ENCODE data around the gene KLKB1.
"Not testable (repeated sequence)": the region's sequence is repeated elsewhere in the genome, so short reads cannot be mapped to it uniquely, and the experiment has no call there.

Gene KLKB1

GRCh38 chr4:186243331-186243730, 16.0 kb downstream of the KLKB1 start:
- H3K27ac Mint-ChIP-seq, result no peak overlapping the region
- no peak for ATAC-seq
- no peaks in the 10 kb centered on the region for H3K4me1 Mint-ChIP-seq
- no peaks in the 10 kb centered on the region for H3K27me3 Mint-ChIP-seq
- no peak overlapping the region for H3K4me3 Mint-ChIP-seq
- H3K9me3 Mint-ChIP-seq, result peaks cover 12% of the 10 kb centered on the region
- peaks cover 16% of the 10 kb centered on the region for H3K36me3 Mint-ChIP-seq

GRCh38 chr4:186244835-186245234, 17.5 kb downstream of the KLKB1 start:
- Mint-ChIP-seq H3K9me3 (peaks cover 12% of the 10 kb centered on the region), H3K36me3 (peaks cover 16% of the 10 kb centered on the region), H3K27me3 (no peaks in the 10 kb centered on the region), H3K27ac (no peak overlapping the region), H3K4me1 (no peaks in the 10 kb centered on the region), H3K4me3 (no peak overlapping the region)
- ATAC-seq, result no peak

GRCh38 chr4:186247062-186247752, 19.9 kb downstream of the KLKB1 start:
- ATAC-seq, H3K4me1 Mint-ChIP-seq, H3K4me3 Mint-ChIP-seq, H3K27me3 Mint-ChIP-seq, H3K27ac Mint-ChIP-seq: not testable (repeated sequence)
- Mint-ChIP-seq H3K9me3 (peaks cover 12% of the 10 kb centered on the region), H3K36me3 (peaks cover 25% of the 10 kb centered on the region)

GRCh38 chr4:186248643-186249042, 21.3 kb downstream of the KLKB1 start:
- H3K36me3 Mint-ChIP-seq, result peaks cover 27% of the 10 kb centered on the region

GRCh38 chr4:186249785-186250754, 22.8 kb downstream of the KLKB1 start:
- Mint-ChIP-seq H3K27ac (no peak overlapping the region), H3K27me3 (no peaks in the 10 kb centered on the region), H3K36me3 (peaks cover 27% of the 10 kb centered on the region), H3K4me3 (no peak overlapping the region), H3K9me3 (peaks cover 12% of the 10 kb centered on the region), H3K4me1 (no peaks in the 10 kb centered on the region)
- ATAC-seq, result no peak

More at GRCh38 chr4:186248643-186249042, 21.3 kb downstream of the KLKB1 start:
- H3K4me3 Mint-ChIP-seq, result no peak overlapping the region
- no peak for ATAC-seq
- H3K27ac Mint-ChIP-seq, result no peak overlapping the region
- H3K27me3 Mint-ChIP-seq, result no peaks in the 10 kb centered on the region
- no peaks in the 10 kb centered on the region for H3K4me1 Mint-ChIP-seq
- peaks cover 12% of the 10 kb centered on the region for H3K9me3 Mint-ChIP-seq

GRCh38 chr4:186250760-186251159, 23.5 kb downstream of the KLKB1 start:
- H3K27me3 Mint-ChIP-seq, result no peaks in the 10 kb centered on the region
- no peaks in the 10 kb centered on the region for H3K4me1 Mint-ChIP-seq
- H3K4me3 Mint-ChIP-seq, result no peak overlapping the region
- H3K36me3 Mint-ChIP-seq, result peaks cover 24% of the 10 kb centered on the region
- no peak for ATAC-seq
- peaks cover 11% of the 10 kb centered on the region for H3K9me3 Mint-ChIP-seq
- H3K27ac Mint-ChIP-seq, result no peak overlapping the region

GRCh38 chr4:186255122-186255521, 27.8 kb downstream of the KLKB1 start:
- no peaks in the 10 kb centered on the region for H3K27me3 Mint-ChIP-seq
- no peaks in the 10 kb centered on the region for H3K9me3 Mint-ChIP-seq
- no peaks in the 10 kb centered on the region for H3K4me1 Mint-ChIP-seq
- H3K4me3 Mint-ChIP-seq, result no peak overlapping the region
- ATAC-seq, result no peak
- no peak overlapping the region for H3K27ac Mint-ChIP-seq
- H3K36me3 Mint-ChIP-seq, result peaks cover 11% of the 10 kb centered on the region

GRCh38 chr4:186258216-186258811, 31.0 kb downstream of the KLKB1 start:
- no peak for ATAC-seq
- Mint-ChIP-seq H3K4me3 (no peak overlapping the region), H3K27ac (no peak overlapping the region), H3K9me3 (no peaks in the 10 kb centered on the region), H3K36me3 (no peaks in the 10 kb centered on the region), H3K27me3 (no peaks in the 10 kb centered on the region), H3K4me1 (no peaks in the 10 kb centered on the region)

GRCh38 chr4:186260117-186260503, 32.8 kb downstream of the KLKB1 start:
- Mint-ChIP-seq H3K27ac (no peak overlapping the region), H3K27me3 (peaks cover 5% of the 10 kb centered on the region), H3K9me3 (no peaks in the 10 kb centered on the region), H3K36me3 (no peaks in the 10 kb centered on the region), H3K4me3 (no peak overlapping the region), H3K4me1 (no peaks in the 10 kb centered on the region)
- no peak for ATAC-seq

- Mint-ChIP-seq H3K4me1 (no peaks in the 10 kb centered on the region), H3K27ac (no peak overlapping the region), H3K9me3 (no peaks in the 10 kb centered on the region), H3K4me3 (no peak overlapping the region), H3K27me3 (peaks cover 10% of the 10 kb centered on the region), H3K36me3 (no peaks in the 10 kb centered on the region)
- no peak for ATAC-seq
These were observed 33.5 kb downstream of the KLKB1 start for GRCh38 chr4:186260504-186261448.

- no peak for ATAC-seq
- H3K27ac Mint-ChIP-seq, result no peak overlapping the region
- H3K36me3 Mint-ChIP-seq, result no peaks in the 10 kb centered on the region
- H3K27me3 Mint-ChIP-seq, result peaks cover 38% of the 10 kb centered on the region
- peaks cover 3% of the 10 kb centered on the region for H3K9me3 Mint-ChIP-seq
- H3K4me1 Mint-ChIP-seq, result no peaks in the 10 kb centered on the region
- no peak overlapping the region for H3K4me3 Mint-ChIP-seq
These were observed 37.4 kb downstream of the KLKB1 start for GRCh38 chr4:186264660-186265059.

- H3K9me3 Mint-ChIP-seq, H3K4me3 Mint-ChIP-seq, H3K4me1 Mint-ChIP-seq, H3K36me3 Mint-ChIP-seq, H3K27ac Mint-ChIP-seq, ATAC-seq: not testable (repeated sequence)
- H3K27me3 Mint-ChIP-seq, result peaks cover 38% of the 10 kb centered on the region
These were observed 37.9 kb downstream of the KLKB1 start for GRCh38 chr4:186265250-186265649.

GRCh38 chr4:186265683-186266652, 38.7 kb downstream of the KLKB1 start, which contains the start of gene F11:
F11 (plus strand) TSS chr4:186266189; CDS start chr4:186267137, 948 bp downstream.
- ATAC-seq, result no peak
- H3K4me3 Mint-ChIP-seq, result no peak within 1 kb of the TSS
- peaks cover 3% of the 10 kb centered on the region for H3K9me3 Mint-ChIP-seq
- H3K36me3 Mint-ChIP-seq, result no peaks in the 10 kb centered on the region
- H3K27ac Mint-ChIP-seq, result no peak within 1 kb of the TSS
- no peaks in the 10 kb centered on the region for H3K4me1 Mint-ChIP-seq
- peaks cover 38% of the 10 kb centered on the region for H3K27me3 Mint-ChIP-seq
